B cell (primary cell): ENCODE results near the gene ASB18. TPM values are rescaled to one million over a fixed set of nuclear protein-coding genes. Genes with fewer than 3 reads are reported as not detected.

Experiments
- ATAC-seq: fragments of 200-7000 bp; cut with Tn5 transposase; one replicate; pipeline ENCODE4 v1.10.0; 2021; ENCODE audit warnings: low read depth, mild to moderate bottlenecking, moderate number of reproducible peaks, moderate library complexity
- CTCF ChIA-PET: fragments of 350-600 bp; sonication (Branson Sonifier 250); formaldehyde crosslinking; loops from one replicate; lab custom pipeline; 2021; ENCODE audit warnings: antibody characterized with exemption, inconsistent platforms; lab: Charles Lee
- POLR2A ChIA-PET: fragments of 350-600 bp; sonication (Branson Sonifier 250); formaldehyde crosslinking; loops from one replicate; lab custom pipeline; 2021; ENCODE audit warnings: antibody characterized with exemption; lab: Charles Lee
- DNase-seq: peaks from one replicate; pipeline ENCODE4 v3.0.0; 2013
- H2AFZ ChIP-seq: 2 replicates; pipeline ENCODE4 v1.6.1; 2012; ENCODE audit warnings: mild to moderate bottlenecking, low read depth, low read length; ENCODE audit not compliant: insufficient read depth, poor library complexity, severe bottlenecking
- H3K27ac ChIP-seq, 2 donors: 1 replicate in 1 of 2; 2 replicates in 1 of 2; pipeline ENCODE4 v1.5.1; 2012 to 2013; ENCODE audit warnings: low read length in 2 of 2, mild to moderate bottlenecking in 2 of 2, moderate library complexity in 1 of 2
- H3K27me3 ChIP-seq, 4 experiments: fragments of 200-600 bp in 1 of 4; sonication (generic) in 1 of 4; replicated peaks in 1 of 4; 1 replicate in 2 of 4; 2 replicates in 2 of 4; pipeline versions ENCODE4 v1.6.1 to v1.7.0; 2013 to 2016; ENCODE audit warnings: low read length in 3 of 4, mild to moderate bottlenecking in 2 of 4, mixed read lengths in 1 of 4, moderate library complexity in 1 of 4; ENCODE audit not compliant: insufficient read depth in 4 of 4, control insufficient read depth in 3 of 4; ENCODE audit errors: control extremely low read depth in 1 of 4
- H3K36me3 ChIP-seq, 2 experiments: replicated peaks in 1 of 2; 1 replicate in 1 of 2; 2 replicates in 1 of 2; pipeline versions ENCODE4 v1.6.1 to v1.7.1; 2013; ENCODE audit warnings: low read length in 1 of 2; ENCODE audit not compliant: insufficient read depth in 2 of 2, control insufficient read depth in 1 of 2; ENCODE audit errors: control extremely low read depth in 1 of 2, extremely low read depth in 1 of 2
- H3K4me1 ChIP-seq, 2 donors: fragments of 200-600 bp in 1 of 2; sonication (generic) in 1 of 2; 1 replicate in 1 of 2; 2 replicates in 1 of 2; pipeline versions ENCODE4 v1.5.1 to v1.6.1; 2013 to 2017; ENCODE audit warnings: low read length in 2 of 2; ENCODE audit not compliant: control insufficient read depth in 2 of 2, insufficient read depth in 2 of 2
- H3K4me2 ChIP-seq: replicated peaks from 2 replicates; pipeline ENCODE3; 2012; ENCODE audit warnings: mild to moderate bottlenecking, low read depth, low read length; ENCODE audit not compliant: poor library complexity, severe bottlenecking
- H3K4me3 ChIP-seq, 5 experiments: fragments of 200-600 bp in 1 of 5; sonication (generic) in 1 of 5; 1 replicate in 3 of 5; 2 replicates in 2 of 5; pipeline versions ENCODE4 v1.5.1 to v1.7.0; 2011 to 2016; ENCODE audit warnings: low read length in 4 of 5, mild to moderate bottlenecking in 4 of 5, low read depth in 2 of 5, control low read depth in 1 of 5, moderate library complexity in 1 of 5; ENCODE audit not compliant: insufficient read depth in 1 of 5; ENCODE audit errors: control extremely low read depth in 1 of 5, extremely low read depth in 1 of 5
- H3K79me2 ChIP-seq: fragments of 200-600 bp; sonication (generic); one replicate; pipeline ENCODE4 v1.6.0; 2016; ENCODE audit warnings: low read length; ENCODE audit not compliant: control insufficient read depth, insufficient read depth
- H3K9ac ChIP-seq: fragments of 200-600 bp; sonication (generic); 2 replicates; pipeline ENCODE4 v1.6.1; 2017; ENCODE audit warnings: mild to moderate bottlenecking, low read length, moderate library complexity
- H3K9me3 ChIP-seq, 3 donors: one replicate each; pipeline versions ENCODE4 v1.6.1 to v1.7.1; 2013; ENCODE audit warnings: low read length in 2 of 3; ENCODE audit not compliant: control insufficient read depth in 2 of 3, insufficient read depth in 1 of 3; ENCODE audit errors: control extremely low read depth in 1 of 3
- H4K20me1 ChIP-seq: 2 replicates; pipeline ENCODE4 v1.6.0; 2012; ENCODE audit warnings: mild to moderate bottlenecking, low read length; ENCODE audit not compliant: insufficient read depth, control insufficient read depth, poor library complexity, severe bottlenecking
- H3K27ac Mint-ChIP-seq: one replicate; pipeline ENCODE4 v1.8.0; 2021; ENCODE audit warnings: mixed read lengths
- H3K27me3 Mint-ChIP-seq: one replicate; pipeline ENCODE4 v1.8.0; 2021; ENCODE audit warnings: mixed read lengths
- H3K4me1 Mint-ChIP-seq: one replicate; pipeline ENCODE4 v1.8.0; 2021; ENCODE audit warnings: mixed read lengths
- H3K4me3 Mint-ChIP-seq: one replicate; pipeline ENCODE4 v1.8.0; 2021; ENCODE audit warnings: mixed read lengths
- H3K9me3 Mint-ChIP-seq: one replicate; pipeline ENCODE4 v1.8.0; 2022; ENCODE audit warnings: mixed read lengths; ENCODE audit not compliant: insufficient read depth
- EZH2 ChIP-seq: IDR thresholded peaks from 2 replicates; pipeline ENCODE4 v1.6.1; 2012; ENCODE audit warnings: borderline replicate concordance, low read depth, mild to moderate bottlenecking, moderate library complexity, low read length; ENCODE audit not compliant: insufficient read depth, poor library complexity, severe bottlenecking
- WGBS: methylation state at CpG from one replicate; pipeline ENCODE4 v1.1.5; 2013; ENCODE audit warnings: missing lambda C conversion rate; ENCODE audit not compliant: insufficient coverage; 5-methylcytosine and 5-hydroxymethylcytosine counted together
- intact Hi-C: fragments of 100-400 bp; cut with micrococcal nuclease; formaldehyde crosslinking; loops from one replicate; pipeline ENCODE4 v1.10.0; 2022
- polyA plus RNA-seq: library from polyadenylated mRNA; depleted of rRNA; stranded (reverse); fragments of >200 nt; gene quantifications from 2 replicates; pipeline ENCODE4 v1.2.3, GENCODE V29; 2012
- total RNA-seq, 2 donors: library from RNA; stranded (reverse); fragments of 120-200 nt in 1 of 2; gene quantifications; 1 replicate in 1 of 2; 2 replicates in 1 of 2; pipeline versions ENCODE4 v1.2.3 to v1.2.4, GENCODE V29; 2013 to 2022
- TF ChIP-seq, protein P1 (sequence below): fragments of 200-600 bp; IDR thresholded peaks from one replicate; pipeline ENCODE4 v1.8.0; 2022; ENCODE audit warnings: antibody characterized with exemption, mild to moderate bottlenecking

The ASB18 gene
- total and polyA plus RNA-seq, 2 donors (not counting 1 experiment from before 2014, with no cell fraction given), result not detected

DNA sequence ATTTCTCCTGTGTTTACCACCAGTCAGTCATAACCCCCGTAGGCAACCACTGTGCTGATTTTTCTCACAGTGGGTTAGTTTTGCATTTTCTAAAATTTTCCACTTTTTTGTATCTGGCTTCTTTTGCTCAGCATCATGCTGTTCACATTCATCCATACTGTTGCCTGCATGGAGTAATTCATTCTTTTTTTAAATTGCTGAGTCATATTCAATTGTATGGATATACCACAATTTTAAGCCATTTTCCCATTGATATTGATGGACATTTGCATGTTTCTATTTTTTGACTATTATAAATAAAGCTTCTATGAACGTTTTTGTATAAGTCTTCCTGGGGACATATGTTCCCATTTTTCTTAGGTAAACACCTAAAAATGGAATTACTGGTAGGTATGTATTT, 40.5 kb downstream of the ASB18 start:
- ChIA-PET CTCF (no interaction called here), POLR2A (no interaction called here)
- H2AFZ ChIP-seq, result no peak overlapping the region
- H3K4me2 ChIP-seq, result no peak overlapping the region
- H3K4me3 ChIP-seq, result no peak overlapping the region
- whole genome bisulfite sequencing, result no CpG with 5 or more reads among the region's 2 CpGs
- H3K27ac Mint-ChIP-seq, result no peak overlapping the region
- no peaks in the 10 kb centered on the region for H3K36me3 ChIP-seq
- H3K79me2 ChIP-seq, result no peaks in the 10 kb centered on the region
- no peak for TF ChIP-seq EZH2
- TF ChIP-seq, protein P1, sequence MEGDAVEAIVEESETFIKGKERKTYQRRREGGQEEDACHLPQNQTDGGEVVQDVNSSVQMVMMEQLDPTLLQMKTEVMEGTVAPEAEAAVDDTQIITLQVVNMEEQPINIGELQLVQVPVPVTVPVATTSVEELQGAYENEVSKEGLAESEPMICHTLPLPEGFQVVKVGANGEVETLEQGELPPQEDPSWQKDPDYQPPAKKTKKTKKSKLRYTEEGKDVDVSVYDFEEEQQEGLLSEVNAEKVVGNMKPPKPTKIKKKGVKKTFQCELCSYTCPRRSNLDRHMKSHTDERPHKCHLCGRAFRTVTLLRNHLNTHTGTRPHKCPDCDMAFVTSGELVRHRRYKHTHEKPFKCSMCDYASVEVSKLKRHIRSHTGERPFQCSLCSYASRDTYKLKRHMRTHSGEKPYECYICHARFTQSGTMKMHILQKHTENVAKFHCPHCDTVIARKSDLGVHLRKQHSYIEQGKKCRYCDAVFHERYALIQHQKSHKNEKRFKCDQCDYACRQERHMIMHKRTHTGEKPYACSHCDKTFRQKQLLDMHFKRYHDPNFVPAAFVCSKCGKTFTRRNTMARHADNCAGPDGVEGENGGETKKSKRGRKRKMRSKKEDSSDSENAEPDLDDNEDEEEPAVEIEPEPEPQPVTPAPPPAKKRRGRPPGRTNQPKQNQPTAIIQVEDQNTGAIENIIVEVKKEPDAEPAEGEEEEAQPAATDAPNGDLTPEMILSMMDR, result no peak
- no peaks in the 10 kb centered on the region for H3K27me3 ChIP-seq
- no peak overlapping the region for H3K27ac ChIP-seq
- intact Hi-C loops, result no loop called here
- peaks cover 3% of the 10 kb centered on the region for H3K27me3 Mint-ChIP-seq
- H3K9ac ChIP-seq, result no peak overlapping the region
- H3K4me1 ChIP-seq, result no peaks in the 10 kb centered on the region
- ATAC-seq (no peak), DNase-seq (no peak)
- no peak overlapping the region for H3K4me3 Mint-ChIP-seq
- no peaks in the 10 kb centered on the region for H4K20me1 ChIP-seq
- H3K9me3 Mint-ChIP-seq, result peaks cover 6% of the 10 kb centered on the region
- peaks cover 3 to 11% (median 5%) of the 10 kb centered on the region in 3 donors for H3K9me3 ChIP-seq
- H3K4me1 Mint-ChIP-seq, result no peaks in the 10 kb centered on the region

DNA sequence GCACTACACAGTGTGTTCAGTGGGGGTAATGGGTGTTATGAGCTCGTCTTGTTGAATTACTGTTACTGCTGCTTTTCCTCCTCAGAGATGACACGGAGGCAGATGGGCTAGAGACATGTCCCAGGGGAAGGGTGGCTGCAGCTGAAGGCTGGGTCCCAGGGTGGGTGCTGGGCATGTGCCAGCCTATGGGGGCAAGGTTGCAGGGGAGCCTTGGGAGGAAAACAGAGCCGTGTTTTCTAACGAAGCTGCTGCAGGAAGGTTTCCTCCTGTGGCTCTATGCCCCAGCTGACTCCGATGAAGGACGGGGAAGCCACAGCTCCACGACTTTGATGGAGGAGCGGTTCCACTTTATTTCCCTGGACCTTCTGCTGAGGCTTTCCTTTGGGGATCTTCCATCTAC, 42.4 kb downstream of the ASB18 start:
- H3K27ac ChIP-seq, result no peak overlapping the region
- peaks cover 4% of the 10 kb centered on the region for H3K9me3 Mint-ChIP-seq
- H3K4me1 Mint-ChIP-seq, result no peaks in the 10 kb centered on the region
- 77% methylated on average over 8 of the region's 8 CpGs for WGBS
- H3K9ac ChIP-seq, result no peak overlapping the region
- DNase-seq (no peak), ATAC-seq (no peak)
- H3K27me3 Mint-ChIP-seq, result peaks cover 5% of the 10 kb centered on the region
- intact Hi-C loops, result no loop called here
- H3K4me1 ChIP-seq, result no peaks in the 10 kb centered on the region
- POLR2A ChIA-PET, result no interaction called here
- H3K27me3 ChIP-seq, result no peaks in the 10 kb centered on the region
- peaks cover 3 to 7% (median 3%) of the 10 kb centered on the region in 3 donors for H3K9me3 ChIP-seq
- no peak overlapping the region for H3K4me3 Mint-ChIP-seq
- H3K4me2 ChIP-seq, result no peak overlapping the region
- no peak overlapping the region for H2AFZ ChIP-seq
- no peaks in the 10 kb centered on the region for H3K79me2 ChIP-seq
- TF ChIP-seq, protein P1, result no peak
- no peak for TF ChIP-seq EZH2
- H3K36me3 ChIP-seq, result no peaks in the 10 kb centered on the region
- H3K4me3 ChIP-seq, result no peak overlapping the region
- CTCF ChIA-PET, result no interaction called here
- H3K27ac Mint-ChIP-seq, result no peak overlapping the region
- H4K20me1 ChIP-seq, result no peaks in the 10 kb centered on the region
